Raji (cell line): ENCODE measurements around the gene STUM.

Source experiments
- POLR2A ChIP-seq: IDR thresholded peaks from 2 replicates; pipeline ENCODE4 v1.6.1; 2011; ENCODE audit warnings: low read depth, low read length, control low read depth; ENCODE audit not compliant: insufficient read depth

STUM gene

GRCh38 chr1:226548256-226549093, at the start of gene STUM:
Gene STUM, plus strand, starts transcription at chr1:226548764. Its CDS starts 141 bp downstream, at chr1:226548905.
- no peak for TF ChIP-seq POLR2A

- TF ChIP-seq POLR2A, result no peak
These were observed 42.5 kb upstream of the STUM start for GRCh38 chr1:226506021-226506420.

GRCh38 chr1:226506921-226507320, 41.6 kb upstream of the STUM start:
- TF ChIP-seq POLR2A, result no peak

- no peak for TF ChIP-seq POLR2A
These were observed 38.1 kb upstream of the STUM start for GRCh38 chr1:226510453-226510852.

- no peak for TF ChIP-seq POLR2A
These were observed 37.3 kb upstream of the STUM start for GRCh38 chr1:226511296-226511695.

GRCh38 chr1:226512076-226512728, 36.4 kb upstream of the STUM start:
- TF ChIP-seq POLR2A, result no peak

- no peak for TF ChIP-seq POLR2A
These were observed 30.2 kb upstream of the STUM start for GRCh38 chr1:226518375-226518774.

- TF ChIP-seq POLR2A, result no peak
These were observed 29.4 kb upstream of the STUM start for GRCh38 chr1:226519135-226519534.

GRCh38 chr1:226519716-226520598, 28.6 kb upstream of the STUM start:
- no peak for TF ChIP-seq POLR2A

- no peak for TF ChIP-seq POLR2A
These were observed 27.8 kb upstream of the STUM start for GRCh38 chr1:226520640-226521355.

GRCh38 chr1:226523646-226524406, 24.7 kb upstream of the STUM start:
- TF ChIP-seq POLR2A, result no peak

GRCh38 chr1:226524547-226524946, 24.0 kb upstream of the STUM start:
- TF ChIP-seq POLR2A, result no peak

GRCh38 chr1:226525750-226526149, 22.8 kb upstream of the STUM start:
- TF ChIP-seq POLR2A, result no peak
